K562 (cell line): ENCODE data around the gene MXRA7. TPM values are rescaled to one million over a fixed set of nuclear protein-coding genes. Genes with fewer than 3 reads are reported as not detected.

Source experiments
- ARID1B ChIP-seq: fragments of 450-650 bp; IDR thresholded peaks from 2 replicates; pipeline ENCODE4 v1.6.1; 2016; ENCODE audit warnings: antibody characterized with exemption, mild to moderate bottlenecking, inconsistent platforms
- CHCHD3 ChIP-seq: fragments of 250-450 bp; sonication (Bioruptor Pico); IDR thresholded peaks from 2 replicates; pipeline ENCODE4 v2.1.2; 2022; ENCODE audit warnings: mild to moderate bottlenecking
- CXXC5 ChIP-seq: fragments of 250-450 bp; sonication (Bioruptor Pico); IDR thresholded peaks from 2 replicates; pipeline ENCODE4 v1.8.0; 2022; ENCODE audit warnings: inconsistent platforms, mild to moderate bottlenecking, moderate library complexity
- ETV5 ChIP-seq: sonication (generic); formaldehyde crosslinking; IDR thresholded peaks from 2 replicates; pipeline ENCODE4 v1.4.0; 2020; ENCODE audit warnings: low read depth, mild to moderate bottlenecking, missing genetic modification reagents
- HDAC2 ChIP-seq: fragments of 450-650 bp; IDR thresholded peaks from 2 replicates; pipeline ENCODE4 v1.6.1; 2016; ENCODE audit warnings: mild to moderate bottlenecking
- NONO ChIP-seq, 2 experiments: fragments of 200-400 bp in 1 of 2; fragments of 450-650 bp in 1 of 2; formaldehyde crosslinking in 1 of 2; IDR thresholded peaks; 2 replicates each; pipeline ENCODE4 v1.6.1; 2017; ENCODE audit warnings: low read depth in 2 of 2, mild to moderate bottlenecking in 2 of 2, moderate library complexity in 2 of 2, low read length in 1 of 2
- POU5F1 ChIP-seq: fragments of 150-350 bp; IDR thresholded peaks from 2 replicates; pipeline ENCODE4 v1.6.1; 2014; ENCODE audit warnings: borderline replicate concordance, low read length, low read depth, mild to moderate bottlenecking; ENCODE audit not compliant: partially characterized antibody
- TOE1 ChIP-seq, 2 experiments: fragments of 450-650 bp in 1 of 2; sonication (generic) in 1 of 2; formaldehyde crosslinking in 1 of 2; IDR thresholded peaks; 2 replicates each; pipeline versions ENCODE4 v1.7.1 to v1.8.0; 2016 to 2022; ENCODE audit warnings: borderline replicate concordance in 2 of 2, mild to moderate bottlenecking in 2 of 2, antibody characterized with exemption in 1 of 2, inconsistent platforms in 1 of 2, low read depth in 1 of 2, missing genetic modification reagents in 1 of 2, moderate library complexity in 1 of 2
- YY1 ChIP-seq, 3 experiments: IDR thresholded peaks; 2 replicates each; pipeline ENCODE4 v1.6.1; 2011; ENCODE audit warnings: low read length in 2 of 3, mild to moderate bottlenecking in 2 of 3, moderate library complexity in 2 of 3, borderline replicate concordance in 1 of 3, control low read depth in 1 of 3, low read depth in 1 of 3; ENCODE audit not compliant: insufficient read depth in 3 of 3, insufficient replicate concordance in 2 of 3, control insufficient read depth in 1 of 3, insufficient read length in 1 of 3; ENCODE audit errors: extremely low read depth in 1 of 3
- ZNF134 ChIP-seq: fragments of 250-450 bp; sonication (Bioruptor Pico); conservative IDR thresholded peaks from 2 replicates; pipeline ENCODE4 v1.4.0; 2020
- ZNF395 ChIP-seq: fragments of 200-800 bp; sonication (Bioruptor generic); IDR thresholded peaks from 2 replicates; pipeline ENCODE4 v1.6.1; 2017; ENCODE audit warnings: missing genetic modification characterization, missing compliant biosample characterization
- ZNF408 ChIP-seq: fragments of 250-450 bp; sonication (Bioruptor Pico); IDR thresholded peaks from 2 replicates; pipeline ENCODE4 v1.4.0; 2020; ENCODE audit warnings: low read depth, mild to moderate bottlenecking, moderate library complexity
- ZNF707 ChIP-seq: fragments of 250-450 bp; sonication (Bioruptor Pico); conservative IDR thresholded peaks from 2 replicates; pipeline ENCODE4 v1.8.0; 2022; ENCODE audit warnings: inconsistent platforms, mild to moderate bottlenecking, moderate library complexity
- ZNF717 ChIP-seq: fragments of 250-450 bp; sonication (Bioruptor Pico); IDR thresholded peaks from 2 replicates; pipeline ENCODE4 v1.5.0; 2021
- polyA plus RNA-seq, 8 experiments: library from polyadenylated mRNA; depleted of rRNA in 4 of 8; stranded (reverse) in 5 of 8; unstranded in 3 of 8; fragments of >200 nt; fragmentation: Nextera tagmentation in 2 of 8; fragmentation: Illumina TruSeq in 1 of 8; extraction: Ambion mirVana in 2 of 8; extraction: Trizol in 1 of 8; gene quantifications; 2 replicates each; pipeline versions ENCODE4 v1.2.1 to v1.2.3, GENCODE V29; 2011 to 2014; ENCODE audit warnings: inconsistent platforms in 1 of 8, missing spikeins in 1 of 8
- total RNA-seq, 7 experiments: library from RNA; depleted of rRNA in 6 of 7; stranded (reverse); fragments of >200 nt in 6 of 7; fragmentation: Illumina TruSeq in 2 of 7; extraction: Trizol in 2 of 7; gene quantifications; 2 replicates each; pipeline versions ENCODE4 v1.2.1 to v1.2.3, GENCODE V29; 2011 to 2021; ENCODE audit warnings: low replicate concordance in 1 of 7
- TF ChIP-seq, protein P1 (sequence below): sonication (generic); formaldehyde crosslinking; IDR thresholded peaks from 2 replicates; pipeline ENCODE4 v1.8.1; 2022; ENCODE audit warnings: missing genetic modification reagents
- TF ChIP-seq, protein P2 (sequence below): fragments of 250-450 bp; sonication (Bioruptor Pico); IDR thresholded peaks from 2 replicates; pipeline ENCODE4 v1.8.0; 2021; ENCODE audit warnings: moderate library complexity, mild to moderate bottlenecking, inconsistent platforms

The MXRA7 gene
- total and polyA plus RNA-seq, 9 of the 15 experiments (the other 6 are each of a cell fraction or from before 2014, with no cell fraction given), result 2.6 to 38.4 (median 14.3) TPM

- no peak for TF ChIP-seq CHCHD3 (CRISPR knock-in tag)
- TF ChIP-seq, protein P1, sequence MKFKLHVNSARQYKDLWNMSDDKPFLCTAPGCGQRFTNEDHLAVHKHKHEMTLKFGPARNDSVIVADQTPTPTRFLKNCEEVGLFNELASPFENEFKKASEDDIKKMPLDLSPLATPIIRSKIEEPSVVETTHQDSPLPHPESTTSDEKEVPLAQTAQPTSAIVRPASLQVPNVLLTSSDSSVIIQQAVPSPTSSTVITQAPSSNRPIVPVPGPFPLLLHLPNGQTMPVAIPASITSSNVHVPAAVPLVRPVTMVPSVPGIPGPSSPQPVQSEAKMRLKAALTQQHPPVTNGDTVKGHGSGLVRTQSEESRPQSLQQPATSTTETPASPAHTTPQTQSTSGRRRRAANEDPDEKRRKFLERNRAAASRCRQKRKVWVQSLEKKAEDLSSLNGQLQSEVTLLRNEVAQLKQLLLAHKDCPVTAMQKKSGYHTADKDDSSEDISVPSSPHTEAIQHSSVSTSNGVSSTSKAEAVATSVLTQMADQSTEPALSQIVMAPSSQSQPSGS, result no peak
- no peak for TF ChIP-seq TOE1 (IDR thresholded peaks at IDR 0.05; ENCODE audit: borderline replicate concordance)
- TF ChIP-seq TOE1 (CRISPR knock-in tag; IDR thresholded peaks at IDR 0.05; ENCODE audit: borderline replicate concordance, low read depth), result no peak
- no peak for TF ChIP-seq YY1 (IDR thresholded peaks at IDR 0.05; ENCODE audit: borderline replicate concordance in 1 of 3, control insufficient read depth in 1 of 3, extremely low read depth in 1 of 3, insufficient read depth in 3 of 3, insufficient read length in 1 of 3, insufficient replicate concordance in 2 of 3, low read depth in 1 of 3, low read length in 2 of 3)
- TF ChIP-seq NONO (IDR thresholded peaks at IDR 0.05; ENCODE audit: low read depth in 2 of 2, low read length in 1 of 2), result no peak
- no peak for TF ChIP-seq ETV5 (CRISPR knock-in tag)
- no peak for TF ChIP-seq HDAC2
- no peak for TF ChIP-seq ZNF408 (CRISPR knock-in tag)
- TF ChIP-seq ZNF717 (CRISPR knock-in tag), result no peak
- TF ChIP-seq, protein P2, sequence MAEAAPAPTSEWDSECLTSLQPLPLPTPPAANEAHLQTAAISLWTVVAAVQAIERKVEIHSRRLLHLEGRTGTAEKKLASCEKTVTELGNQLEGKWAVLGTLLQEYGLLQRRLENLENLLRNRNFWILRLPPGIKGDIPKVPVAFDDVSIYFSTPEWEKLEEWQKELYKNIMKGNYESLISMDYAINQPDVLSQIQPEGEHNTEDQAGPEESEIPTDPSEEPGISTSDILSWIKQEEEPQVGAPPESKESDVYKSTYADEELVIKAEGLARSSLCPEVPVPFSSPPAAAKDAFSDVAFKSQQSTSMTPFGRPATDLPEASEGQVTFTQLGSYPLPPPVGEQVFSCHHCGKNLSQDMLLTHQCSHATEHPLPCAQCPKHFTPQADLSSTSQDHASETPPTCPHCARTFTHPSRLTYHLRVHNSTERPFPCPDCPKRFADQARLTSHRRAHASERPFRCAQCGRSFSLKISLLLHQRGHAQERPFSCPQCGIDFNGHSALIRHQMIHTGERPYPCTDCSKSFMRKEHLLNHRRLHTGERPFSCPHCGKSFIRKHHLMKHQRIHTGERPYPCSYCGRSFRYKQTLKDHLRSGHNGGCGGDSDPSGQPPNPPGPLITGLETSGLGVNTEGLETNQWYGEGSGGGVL (CRISPR knock-in tag), result no peak
- TF ChIP-seq ZNF134 (CRISPR knock-in tag), result no peak
- TF ChIP-seq ARID1B, result no peak
- peak; percentile 25; the same call in 1 of the 2 replicates for TF ChIP-seq CXXC5 (CRISPR knock-in tag)
- no peak for TF ChIP-seq ZNF707 (CRISPR knock-in tag)
- TF ChIP-seq POU5F1, result no peak
- TF ChIP-seq ZNF395 (CRISPR knock-in tag), result no peak
Measured at GRCh38 chr17:76681222-76682137, 29.3 kb downstream of the MXRA7 start (continued).
